SK-N-SH treated with all-trans-retinoic acid at 6 μM for 48 hours (cell line): ENCODE data around the gene RYR1.

Experiments used
- ATAC-seq: fragments of 200-7000 bp; cut with Tn5 transposase; 3 replicates; pipeline ENCODE4 v1.9.1; 2020; ENCODE audit warnings: mild to moderate bottlenecking, moderate library complexity
- ARNTL ChIP-seq: fragments of 450-650 bp; formaldehyde crosslinking; IDR thresholded peaks from 2 replicates; pipeline ENCODE4 v1.5.0; 2020; ENCODE audit warnings: low read depth, mild to moderate bottlenecking, moderate library complexity, borderline replicate concordance
- BACH2 ChIP-seq: fragments of 250-450 bp; sonication (Bioruptor Pico); IDR thresholded peaks from 2 replicates; pipeline ENCODE4 v1.9.0; 2021; ENCODE audit warnings: mild to moderate bottlenecking, borderline replicate concordance
- CSDC2 ChIP-seq: fragments of 250-450 bp; sonication (Bioruptor Pico); IDR thresholded peaks from 2 replicates; pipeline ENCODE4 v1.5.0; 2020; ENCODE audit warnings: mild to moderate bottlenecking, moderate library complexity
- ESRRG ChIP-seq: fragments of 250-450 bp; sonication (Bioruptor Pico); IDR thresholded peaks from 2 replicates; pipeline ENCODE4 v1.6.1; 2021; ENCODE audit warnings: mild to moderate bottlenecking
- GLIS3 ChIP-seq: fragments of 250-450 bp; sonication (Bioruptor Pico); IDR thresholded peaks from 2 replicates; pipeline ENCODE4 v1.5.0; 2020; ENCODE audit warnings: mild to moderate bottlenecking, moderate library complexity
- PATZ1 ChIP-seq: fragments of 250-450 bp; sonication (Bioruptor Pico); IDR thresholded peaks from 2 replicates; pipeline ENCODE4 v1.8.0; 2020; ENCODE audit warnings: mild to moderate bottlenecking, moderate library complexity, borderline replicate concordance
- POU6F1 ChIP-seq: fragments of 250-450 bp; sonication (Bioruptor Pico); IDR thresholded peaks from 2 replicates; pipeline ENCODE4 v1.8.0; 2021; ENCODE audit warnings: low read depth, mild to moderate bottlenecking, moderate library complexity, borderline replicate concordance
- PPARA ChIP-seq: fragments of 250-450 bp; sonication (Bioruptor Pico); IDR thresholded peaks from 2 replicates; pipeline ENCODE4 v1.5.0; 2020; ENCODE audit warnings: mild to moderate bottlenecking, borderline replicate concordance
- RARB ChIP-seq: fragments of 250-450 bp; sonication (Bioruptor Pico); IDR thresholded peaks from 2 replicates; pipeline ENCODE4 v1.8.0; 2021; ENCODE audit warnings: mild to moderate bottlenecking, moderate library complexity
- SNAI2 ChIP-seq: fragments of 250-450 bp; sonication (Bioruptor Pico); IDR thresholded peaks from 2 replicates; pipeline ENCODE4 v1.5.0; 2020; ENCODE audit warnings: mild to moderate bottlenecking, moderate library complexity
- TCF4 ChIP-seq: fragments of 250-450 bp; sonication (Bioruptor Pico); IDR thresholded peaks from 2 replicates; pipeline ENCODE4 v1.8.0; 2021; ENCODE audit warnings: mild to moderate bottlenecking, moderate library complexity, borderline replicate concordance
- TOX ChIP-seq: fragments of 250-450 bp; sonication (Bioruptor Pico); IDR thresholded peaks from 2 replicates; pipeline ENCODE4 v1.8.0; 2021; ENCODE audit warnings: mild to moderate bottlenecking, moderate library complexity, borderline replicate concordance
- TSHZ2 ChIP-seq: fragments of 250-450 bp; sonication (Bioruptor Pico); IDR thresholded peaks from 2 replicates; pipeline ENCODE4 v1.5.0; 2020; ENCODE audit warnings: mild to moderate bottlenecking, moderate library complexity
- ZFP3 ChIP-seq: fragments of 250-450 bp; sonication (Bioruptor Pico); IDR thresholded peaks from 2 replicates; pipeline ENCODE4 v1.5.0; 2020; ENCODE audit warnings: mild to moderate bottlenecking, moderate library complexity
- ZFP30 ChIP-seq: fragments of 450-650 bp; formaldehyde crosslinking; IDR thresholded peaks from 2 replicates; pipeline ENCODE4 v1.5.0; 2022; ENCODE audit warnings: mild to moderate bottlenecking, moderate library complexity
- ZNF565 ChIP-seq: fragments of 450-650 bp; formaldehyde crosslinking; conservative IDR thresholded peaks from 2 replicates; pipeline ENCODE4 v1.5.0; 2020; ENCODE audit warnings: low read depth, mild to moderate bottlenecking, moderate library complexity
- ZNF70 ChIP-seq: fragments of 450-650 bp; formaldehyde crosslinking; IDR thresholded peaks from 2 replicates; pipeline ENCODE4 v1.5.0; 2020; ENCODE audit warnings: mild to moderate bottlenecking, moderate library complexity
- ZNF8 ChIP-seq: fragments of 450-650 bp; formaldehyde crosslinking; IDR thresholded peaks from 2 replicates; pipeline ENCODE4 v1.5.0; 2020; ENCODE audit warnings: mild to moderate bottlenecking, moderate library complexity
- TF ChIP-seq, protein P1 (sequence below): fragments of 250-450 bp; sonication (Bioruptor Pico); IDR thresholded peaks from 2 replicates; pipeline ENCODE4 v1.5.1; 2021; ENCODE audit warnings: mild to moderate bottlenecking, moderate library complexity
- TF ChIP-seq, protein P2 (sequence below): fragments of 250-450 bp; sonication (Bioruptor Pico); IDR thresholded peaks from 2 replicates; pipeline ENCODE4 v1.5.1; 2020; ENCODE audit warnings: low read depth, mild to moderate bottlenecking, moderate library complexity

The RYR1 gene

GRCh38 chr19:38496116-38496515 lies 62.6 kb downstream of the RYR1 start:
- ATAC-seq = no peak
- TF ChIP-seq ZNF8 (CRISPR knock-in tag) (no peak), ESRRG (CRISPR knock-in tag) (no peak), ZFP30 (no peak), TOX (no peak), SNAI2 (CRISPR knock-in tag) (no peak), PPARA (CRISPR knock-in tag) (no peak), TSHZ2 (CRISPR knock-in tag) (no peak), GLIS3 (CRISPR knock-in tag) (no peak), PATZ1 (no peak), CSDC2 (no peak), POU6F1 (CRISPR knock-in tag) (no peak), ZNF565 (CRISPR knock-in tag) (no peak)
- TF ChIP-seq, protein P1, sequence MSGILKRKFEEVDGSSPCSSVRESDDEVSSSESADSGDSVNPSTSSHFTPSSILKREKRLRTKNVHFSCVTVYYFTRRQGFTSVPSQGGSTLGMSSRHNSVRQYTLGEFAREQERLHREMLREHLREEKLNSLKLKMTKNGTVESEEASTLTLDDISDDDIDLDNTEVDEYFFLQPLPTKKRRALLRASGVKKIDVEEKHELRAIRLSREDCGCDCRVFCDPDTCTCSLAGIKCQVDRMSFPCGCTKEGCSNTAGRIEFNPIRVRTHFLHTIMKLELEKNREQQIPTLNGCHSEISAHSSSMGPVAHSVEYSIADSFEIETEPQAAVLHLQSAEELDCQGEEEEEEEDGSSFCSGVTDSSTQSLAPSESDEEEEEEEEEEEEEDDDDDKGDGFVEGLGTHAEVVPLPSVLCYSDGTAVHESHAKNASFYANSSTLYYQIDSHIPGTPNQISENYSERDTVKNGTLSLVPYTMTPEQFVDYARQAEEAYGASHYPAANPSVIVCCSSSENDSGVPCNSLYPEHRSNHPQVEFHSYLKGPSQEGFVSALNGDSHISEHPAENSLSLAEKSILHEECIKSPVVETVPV (CRISPR knock-in tag) = no peak
- TF ChIP-seq, protein P2, sequence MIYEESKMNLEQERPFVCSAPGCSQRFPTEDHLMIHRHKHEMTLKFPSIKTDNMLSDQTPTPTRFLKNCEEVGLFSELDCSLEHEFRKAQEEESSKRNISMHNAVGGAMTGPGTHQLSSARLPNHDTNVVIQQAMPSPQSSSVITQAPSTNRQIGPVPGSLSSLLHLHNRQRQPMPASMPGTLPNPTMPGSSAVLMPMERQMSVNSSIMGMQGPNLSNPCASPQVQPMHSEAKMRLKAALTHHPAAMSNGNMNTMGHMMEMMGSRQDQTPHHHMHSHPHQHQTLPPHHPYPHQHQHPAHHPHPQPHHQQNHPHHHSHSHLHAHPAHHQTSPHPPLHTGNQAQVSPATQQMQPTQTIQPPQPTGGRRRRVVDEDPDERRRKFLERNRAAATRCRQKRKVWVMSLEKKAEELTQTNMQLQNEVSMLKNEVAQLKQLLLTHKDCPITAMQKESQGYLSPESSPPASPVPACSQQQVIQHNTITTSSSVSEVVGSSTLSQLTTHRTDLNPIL (CRISPR knock-in tag) = no peak

DNA sequence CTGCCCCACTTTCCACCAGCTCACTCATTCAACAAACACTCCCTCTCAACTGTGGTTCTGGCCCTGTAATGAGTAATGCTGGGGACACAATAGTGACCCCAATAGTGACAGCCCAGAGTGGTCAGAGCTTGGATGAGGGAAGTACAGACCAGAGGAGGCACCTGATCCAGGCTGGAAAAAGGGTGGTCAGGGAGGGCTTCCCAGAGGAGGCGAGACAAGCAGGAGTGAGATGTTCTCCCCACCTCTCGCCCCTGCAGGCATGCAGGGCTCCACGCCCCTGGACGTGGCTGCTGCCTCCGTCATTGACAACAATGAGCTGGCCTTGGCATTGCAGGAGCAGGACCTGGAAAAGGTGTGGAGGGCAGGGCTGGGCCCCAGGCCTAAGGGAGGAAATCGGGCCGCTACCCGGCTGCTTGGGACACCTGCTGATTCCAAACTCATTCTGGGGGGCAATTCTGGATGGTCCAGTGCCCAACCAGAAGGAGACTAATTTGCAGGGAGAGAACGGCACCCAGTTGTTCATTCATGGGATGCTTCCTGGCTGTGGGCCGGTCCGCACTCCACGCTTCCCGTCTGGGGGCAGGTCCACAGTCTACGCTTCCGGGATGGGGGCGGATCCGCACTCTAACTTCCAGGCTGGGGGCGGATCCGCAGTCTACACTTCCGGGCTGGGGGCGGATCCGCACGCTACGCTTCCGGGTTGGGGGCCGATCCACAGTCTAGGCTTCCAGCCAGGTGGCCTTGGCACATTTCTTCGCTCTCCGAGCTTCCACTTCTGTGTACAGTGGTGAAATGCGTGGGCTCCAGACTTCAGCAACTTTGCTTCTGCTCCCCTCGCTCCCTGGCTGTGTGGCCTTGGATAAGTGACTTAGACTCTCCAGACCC lies 63.4 kb downstream of the RYR1 start:
- ATAC-seq = no peak
- no peak for TF ChIP-seq ZNF70 (CRISPR knock-in tag)
- TF ChIP-seq GLIS3 (CRISPR knock-in tag) = no peak
- no peak for TF ChIP-seq ARNTL
- no peak for TF ChIP-seq ZFP30
- TF ChIP-seq BACH2 = no peak
- TF ChIP-seq, protein P1 (CRISPR knock-in tag) = no peak
- no peak for TF ChIP-seq ZFP3 (CRISPR knock-in tag)
- TF ChIP-seq TCF4 (CRISPR knock-in tag) = no peak
- no peak for TF ChIP-seq PATZ1
- TF ChIP-seq ZNF8 (CRISPR knock-in tag) = no peak
- TF ChIP-seq PPARA (CRISPR knock-in tag) = no peak
- no peak for TF ChIP-seq TOX
- TF ChIP-seq RARB (CRISPR knock-in tag) = no peak
- no peak for TF ChIP-seq TSHZ2 (CRISPR knock-in tag)
- no peak for TF ChIP-seq POU6F1 (CRISPR knock-in tag)
